ENCODE data around the gene APOD. TPM values are rescaled to one million over a fixed set of nuclear protein-coding genes. Genes with fewer than 3 reads are reported as not detected.

APOD gene
- total RNA-seq, 1 donor from 2014 or later: 549 TPM

- TF ChIP-seq POLR2AphosphoS5 (IDR thresholded peaks at IDR 0.05; ENCODE audit: insufficient read depth in 1 of 2, low read depth in 1 of 2): no peak
- no peak for TF ChIP-seq POLR2A (IDR thresholded peaks at IDR 0.05)
- no peak for TF ChIP-seq CTCF (IDR thresholded peaks at IDR 0.05)
- no peaks in the 10 kb centered on the region for H3K27me3 ChIP-seq
- H3K9me3 ChIP-seq: no peaks in the 10 kb centered on the region
- intact Hi-C loops (cut with DNase I): no loop called here
- no peaks in the 10 kb centered on the region for H3K36me3 ChIP-seq
- DNase-seq (ENCODE audit: extremely low spot score in 2 of 2): no peak
- no peak overlapping the region for H3K4me3 ChIP-seq
- H3K27ac ChIP-seq: no peak overlapping the region
- peaks cover 18% of the 10 kb centered on the region for H3K4me1 ChIP-seq
These were observed 4.1 kb upstream of the APOD start for GRCh38 chr3:195587824-195588223.

GRCh38 chr3:195587406-195587805 is 3.7 kb upstream of the APOD start:
- H3K9me3 ChIP-seq: no peaks in the 10 kb centered on the region
- no peaks in the 10 kb centered on the region for H3K36me3 ChIP-seq
- TF ChIP-seq POLR2A (IDR thresholded peaks at IDR 0.05) (no peak), POLR2AphosphoS5 (IDR thresholded peaks at IDR 0.05; ENCODE audit: insufficient read depth in 1 of 2, low read depth in 1 of 2) (no peak), CTCF (IDR thresholded peaks at IDR 0.05) (no peak)
- no peak overlapping the region for H3K27ac ChIP-seq
- DNase-seq (ENCODE audit: extremely low spot score in 2 of 2): no peak
- no peak overlapping the region for H3K4me3 ChIP-seq
- intact Hi-C loops (cut with DNase I): no loop called here
- H3K27me3 ChIP-seq: no peaks in the 10 kb centered on the region
- H3K4me1 ChIP-seq: peaks cover 18% of the 10 kb centered on the region

GRCh38 chr3:195584543-195584870 is 767 bp upstream of the APOD start:
- Histone ChIP-seq H3K9me3 (no peaks in the 10 kb centered on the region), H3K4me3 (peak overlapping the region in 1 of 2 donors; percentile 30), H3K36me3 (no peaks in the 10 kb centered on the region), H3K27ac (peak overlapping the region; percentile 34), H3K27me3 (no peaks in the 10 kb centered on the region), H3K4me1 (peaks cover 24% of the 10 kb centered on the region)
- no peak for DNase-seq (ENCODE audit: extremely low spot score in 2 of 2)
- intact Hi-C loops (cut with DNase I): no loop called here
- TF ChIP-seq POLR2A (IDR thresholded peaks at IDR 0.05): no peak
- no peak for TF ChIP-seq CTCF (IDR thresholded peaks at IDR 0.05)
- TF ChIP-seq POLR2AphosphoS5 (IDR thresholded peaks at IDR 0.05; ENCODE audit: insufficient read depth in 1 of 2, low read depth in 1 of 2): no peak

- H3K27me3 ChIP-seq: no peaks in the 10 kb centered on the region
- peak overlapping the region; percentile 30 to 38 for H3K4me3 ChIP-seq
- H3K4me1 ChIP-seq: peaks cover 24% of the 10 kb centered on the region
- H3K27ac ChIP-seq: peak overlapping the region; percentile 34
- H3K36me3 ChIP-seq: no peaks in the 10 kb centered on the region
- H3K9me3 ChIP-seq: no peaks in the 10 kb centered on the region
- intact Hi-C loops (cut with DNase I): no loop called here
- no peak for DNase-seq (ENCODE audit: extremely low spot score in 2 of 2)
- TF ChIP-seq POLR2A (IDR thresholded peaks at IDR 0.05): no peak
- no peak for TF ChIP-seq CTCF (IDR thresholded peaks at IDR 0.05)
- no peak for TF ChIP-seq POLR2AphosphoS5 (IDR thresholded peaks at IDR 0.05; ENCODE audit: insufficient read depth in 1 of 2, low read depth in 1 of 2)
These were observed 793 bp downstream of the APOD start for GRCh38 chr3:195582947-195583346.

- Histone ChIP-seq H3K4me1 (peaks cover 24% of the 10 kb centered on the region), H3K27ac (no peak overlapping the region), H3K9me3 (no peaks in the 10 kb centered on the region), H3K4me3 (peak overlapping the region in 1 of 2 donors; percentile 3), H3K27me3 (no peaks in the 10 kb centered on the region), H3K36me3 (no peaks in the 10 kb centered on the region)
- intact Hi-C loops (cut with DNase I): no loop called here
- no peak for TF ChIP-seq CTCF (IDR thresholded peaks at IDR 0.05)
- no peak for TF ChIP-seq POLR2A (IDR thresholded peaks at IDR 0.05)
- TF ChIP-seq POLR2AphosphoS5 (IDR thresholded peaks at IDR 0.05; ENCODE audit: insufficient read depth in 1 of 2, low read depth in 1 of 2): no peak
- no peak for DNase-seq (ENCODE audit: extremely low spot score in 2 of 2)
These were observed 2.8 kb downstream of the APOD start for GRCh38 chr3:195580744-195581443.

Measured in vagina (tissue), 2 donors.